ENCODE data around the gene DNM2. TPM values are rescaled to one million over a fixed set of nuclear protein-coding genes. Genes with fewer than 3 reads are reported as not detected.
A peak's percentile ranks its signal among the peaks of the same experiment; 100 is the strongest.

The DNM2 gene
- total and polyA plus RNA-seq, 9 of the 15 experiments (the other 6 are each of a cell fraction or from before 2014, with no cell fraction given) = 2.2 to 161 (median 72.6) TPM

DNA sequence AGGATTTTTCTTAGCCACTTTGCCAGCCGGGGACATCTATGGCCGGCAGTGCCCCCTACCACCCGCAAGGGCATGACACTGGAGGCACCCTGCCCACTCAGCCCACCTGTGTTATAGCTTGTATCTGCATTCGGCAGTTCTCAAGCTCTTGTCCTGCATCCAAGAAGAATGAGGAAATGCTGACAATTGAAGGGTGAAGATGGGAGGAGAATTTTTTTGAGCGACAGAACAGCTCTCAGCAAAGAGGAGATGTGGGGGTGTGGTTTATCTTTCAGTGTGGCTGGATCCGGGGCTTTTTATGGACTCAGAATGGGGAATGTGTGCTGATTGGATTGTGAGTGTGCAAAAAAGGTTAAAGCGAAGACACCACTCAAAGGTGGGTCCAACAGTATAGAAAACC lies 124.9 kb downstream of the DNM2 start:
- H3K36me3 ChIP-seq (ENCODE audit: control insufficient read depth, insufficient read depth, low read length) = no peaks in the 10 kb centered on the region
- no peak for FAIRE-seq

More for the DNA sequence above, 124.9 kb downstream of the DNM2 start:
- DNase-seq (ENCODE audit: extremely low read depth in 1 of 4, low spot score in 3 of 4) = peak in 2 of 4 experiments; percentile 2 to 41
- POLR2A ChIA-PET = interaction anchor here (1.0 to 1.2 kb wide), 3 partner anchors 12 to 21 kb away, joined by 3 to 5 read pairs (median 3); no protein-coding TSS in a partner anchor
- no peaks in the 10 kb centered on the region for H3K79me2 ChIP-seq (ENCODE audit: control insufficient read depth, insufficient read depth, low read length)
- in situ Hi-C loops (cut with MboI) = no loop called here
- H3K9ac ChIP-seq (ENCODE audit: insufficient read depth in 1 of 2, low read depth in 2 of 2, low read length in 2 of 2) = no peak overlapping the region
- H3K27me3 ChIP-seq (ENCODE audit: control insufficient read depth in 2 of 2, insufficient read depth in 2 of 2, low read length in 2 of 2) = no peaks in the 10 kb centered on the region
- H3K27ac ChIP-seq (ENCODE audit: extremely low read depth, low read depth, low read length) = no peak overlapping the region
- CTCF ChIA-PET (ENCODE audit: low intra/inter-chr PET ratio) = no interaction called here
- peak overlapping the region; percentile 60 for H2AFZ ChIP-seq (ENCODE audit: low read depth, low read length)
- BruUV-seq (replicated peaks) = no TSS peak
- H3K4me3 ChIP-seq = no peak overlapping the region
- H3K9me3 ChIP-seq (replicated peaks; ENCODE audit: control insufficient read depth, insufficient read depth, low read depth, low read length) = peaks cover 5% of the 10 kb centered on the region
- TF ChIP-seq, protein P1, sequence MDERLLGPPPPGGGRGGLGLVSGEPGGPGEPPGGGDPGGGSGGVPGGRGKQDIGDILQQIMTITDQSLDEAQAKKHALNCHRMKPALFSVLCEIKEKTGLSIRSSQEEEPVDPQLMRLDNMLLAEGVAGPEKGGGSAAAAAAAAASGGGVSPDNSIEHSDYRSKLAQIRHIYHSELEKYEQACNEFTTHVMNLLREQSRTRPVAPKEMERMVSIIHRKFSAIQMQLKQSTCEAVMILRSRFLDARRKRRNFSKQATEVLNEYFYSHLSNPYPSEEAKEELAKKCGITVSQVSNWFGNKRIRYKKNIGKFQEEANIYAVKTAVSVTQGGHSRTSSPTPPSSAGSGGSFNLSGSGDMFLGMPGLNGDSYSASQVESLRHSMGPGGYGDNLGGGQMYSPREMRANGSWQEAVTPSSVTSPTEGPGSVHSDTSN (CRISPR knock-in tag; IDR thresholded peaks at IDR 0.05; ENCODE audit: low read depth) = 0 out of 2 replicates have a peak, but pooled peaks have one; percentile 4
- TF ChIP-seq, protein P1 (tag; conservative IDR thresholded peaks at IDR 0.05; ENCODE audit: low read depth) = peak; percentile 58
- TF ChIP-seq NR3C1 (CRISPR knock-in tag; IDR thresholded peaks at IDR 0.05) = no peak
- TF ChIP-seq ZFP36 (IDR thresholded peaks at IDR 0.05; ENCODE audit: low read depth, low read length, partially characterized antibody) = peak; percentile 35
- TF ChIP-seq, protein P2, sequence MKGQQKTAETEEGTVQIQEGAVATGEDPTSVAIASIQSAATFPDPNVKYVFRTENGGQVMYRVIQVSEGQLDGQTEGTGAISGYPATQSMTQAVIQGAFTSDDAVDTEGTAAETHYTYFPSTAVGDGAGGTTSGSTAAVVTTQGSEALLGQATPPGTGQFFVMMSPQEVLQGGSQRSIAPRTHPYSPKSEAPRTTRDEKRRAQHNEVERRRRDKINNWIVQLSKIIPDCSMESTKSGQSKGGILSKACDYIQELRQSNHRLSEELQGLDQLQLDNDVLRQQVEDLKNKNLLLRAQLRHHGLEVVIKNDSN (CRISPR knock-in tag; IDR thresholded peaks at IDR 0.05) = no peak
- TF ChIP-seq, protein P3, sequence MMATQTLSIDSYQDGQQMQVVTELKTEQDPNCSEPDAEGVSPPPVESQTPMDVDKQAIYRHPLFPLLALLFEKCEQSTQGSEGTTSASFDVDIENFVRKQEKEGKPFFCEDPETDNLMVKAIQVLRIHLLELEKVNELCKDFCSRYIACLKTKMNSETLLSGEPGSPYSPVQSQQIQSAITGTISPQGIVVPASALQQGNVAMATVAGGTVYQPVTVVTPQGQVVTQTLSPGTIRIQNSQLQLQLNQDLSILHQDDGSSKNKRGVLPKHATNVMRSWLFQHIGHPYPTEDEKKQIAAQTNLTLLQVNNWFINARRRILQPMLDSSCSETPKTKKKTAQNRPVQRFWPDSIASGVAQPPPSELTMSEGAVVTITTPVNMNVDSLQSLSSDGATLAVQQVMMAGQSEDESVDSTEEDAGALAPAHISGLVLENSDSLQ (IDR thresholded peaks at IDR 0.05) = peak; percentile 90
- TF ChIP-seq SPI1 (IDR thresholded peaks at IDR 0.05; ENCODE audit: borderline replicate concordance, low read depth, low read length) = 0 out of 2 replicates have a peak, but pooled peaks have one; percentile 52
- H3K4me1 ChIP-seq (replicated peaks in 1 of 2; ENCODE audit: control insufficient read depth in 2 of 2, insufficient read depth in 2 of 2, low read length in 2 of 2) = peaks cover 13 to 19% of the 10 kb centered on the region in 2 experiments; a peak in 4 of 5 replicates
- WGBS (ENCODE audit: insufficient coverage, low coverage, missing lambda C conversion rate) = 54% methylated on average over 7 of the region's 7 CpGs
- intact Hi-C loops (cut with micrococcal nuclease) = no loop called here
- H3K4me2 ChIP-seq (ENCODE audit: insufficient read depth, low read length) = 0 out of 2 replicates have a peak overlapping the region, but pooled peaks have one; percentile 6
- ATAC-seq = peak; percentile 63
- H3K9me1 ChIP-seq (ENCODE audit: control insufficient read depth, insufficient read depth, low read length) = no peaks in the 10 kb centered on the region
- H4K20me1 ChIP-seq (replicated peaks; ENCODE audit: control insufficient read depth, insufficient read depth, low read length) = no peaks in the 10 kb centered on the region
